Adrenal gland (tissue), 5 donors: Measurements from ENCODE around the gene KCNMB4.

Experiments
- POLR2A ChIP-seq, 2 donors: fragments of 450-650 bp; IDR thresholded peaks; one replicate each; pipeline ENCODE4 v1.6.1; 2017; ENCODE audit warnings: antibody characterized with exemption in 2 of 2, mild to moderate bottlenecking in 2 of 2, moderate library complexity in 1 of 2
- TF ChIP-seq, protein P1 (sequence below), 6 experiments: fragments of 450-650 bp in 4 of 6; fragments of 200-600 bp in 2 of 6; sonication (generic) in 1 of 6; IDR thresholded peaks; 1 replicate in 5 of 6; 2 replicates in 1 of 6; pipeline versions ENCODE4 v1.5.1 to v1.8.0; 2016 to 2021; ENCODE audit warnings: antibody characterized with exemption in 6 of 6, mild to moderate bottlenecking in 2 of 6, moderate library complexity in 1 of 6
- donor health status: DM: no; HTN: no; CAD: no.

DNA sequence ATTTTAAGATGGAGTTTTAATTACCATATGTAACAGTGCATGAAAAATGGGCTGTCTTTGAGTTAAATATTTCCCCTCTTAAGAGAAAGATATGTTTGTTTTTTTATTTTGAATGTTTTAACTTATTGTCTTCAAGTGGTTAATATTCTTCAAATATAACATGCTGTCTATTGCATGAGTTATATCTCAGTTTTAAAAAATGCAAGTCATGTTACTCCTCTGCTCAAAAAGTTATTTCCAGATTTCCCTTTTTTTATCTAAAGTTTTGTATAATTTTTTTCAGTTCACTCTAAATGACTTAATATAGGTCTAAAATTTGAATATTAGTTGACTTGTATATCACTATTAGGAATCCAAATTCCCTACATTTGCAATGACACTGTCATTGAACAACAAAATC, 5.9 kb upstream of the KCNMB4 start:
- TF ChIP-seq POLR2A (IDR thresholded peaks at IDR 0.05): no peak
- TF ChIP-seq, protein P1, sequence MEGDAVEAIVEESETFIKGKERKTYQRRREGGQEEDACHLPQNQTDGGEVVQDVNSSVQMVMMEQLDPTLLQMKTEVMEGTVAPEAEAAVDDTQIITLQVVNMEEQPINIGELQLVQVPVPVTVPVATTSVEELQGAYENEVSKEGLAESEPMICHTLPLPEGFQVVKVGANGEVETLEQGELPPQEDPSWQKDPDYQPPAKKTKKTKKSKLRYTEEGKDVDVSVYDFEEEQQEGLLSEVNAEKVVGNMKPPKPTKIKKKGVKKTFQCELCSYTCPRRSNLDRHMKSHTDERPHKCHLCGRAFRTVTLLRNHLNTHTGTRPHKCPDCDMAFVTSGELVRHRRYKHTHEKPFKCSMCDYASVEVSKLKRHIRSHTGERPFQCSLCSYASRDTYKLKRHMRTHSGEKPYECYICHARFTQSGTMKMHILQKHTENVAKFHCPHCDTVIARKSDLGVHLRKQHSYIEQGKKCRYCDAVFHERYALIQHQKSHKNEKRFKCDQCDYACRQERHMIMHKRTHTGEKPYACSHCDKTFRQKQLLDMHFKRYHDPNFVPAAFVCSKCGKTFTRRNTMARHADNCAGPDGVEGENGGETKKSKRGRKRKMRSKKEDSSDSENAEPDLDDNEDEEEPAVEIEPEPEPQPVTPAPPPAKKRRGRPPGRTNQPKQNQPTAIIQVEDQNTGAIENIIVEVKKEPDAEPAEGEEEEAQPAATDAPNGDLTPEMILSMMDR (IDR thresholded peaks at IDR 0.05): no peak
